HEK293 (cell line): ENCODE measurements around the gene ASIP.

Experiments
- CTCF ChIA-PET: fragments of 350-600 bp; formaldehyde crosslinking; extraction: SDS; loops from one replicate; lab custom pipeline; 2021; ENCODE audit warnings: antibody characterized with exemption; lab: Yijun Ruan, JAX
- POLR2A ChIA-PET: fragments of 300-600 bp; formaldehyde crosslinking; extraction: SDS; loops from one replicate; lab custom pipeline; 2020; ENCODE audit warnings: antibody characterized with exemption, inconsistent platforms; lab: Yijun Ruan, JAX
- H3K27ac ChIP-seq: fragments of 200-500 bp; sonication (Bioruptor generic); 2 replicates; pipeline ENCODE4 v1.5.1; 2014; ENCODE audit warnings: low read depth, low read length, control low read depth, inconsistent platforms; ENCODE audit errors: extremely low read depth
- H3K36me3 ChIP-seq, 2 experiments: fragments of 200-500 bp in 1 of 2; sonication (Bioruptor generic) in 1 of 2; 1 replicate in 1 of 2; 2 replicates in 1 of 2; pipeline ENCODE4 v1.5.1; 2014 to 2017; ENCODE audit warnings: inconsistent platforms in 2 of 2, low read length in 2 of 2; ENCODE audit not compliant: control insufficient read depth in 2 of 2, insufficient read depth in 1 of 2
- H3K4me1 ChIP-seq: fragments of 200-500 bp; sonication (Bioruptor generic); 2 replicates; pipeline ENCODE4 v1.5.1; 2014; ENCODE audit warnings: mild to moderate bottlenecking, low read length, inconsistent platforms; ENCODE audit not compliant: control insufficient read depth, insufficient read depth
- H3K4me3 ChIP-seq: 2 replicates; pipeline ENCODE4 v1.5.1; 2011; ENCODE audit warnings: low read depth, mild to moderate bottlenecking, control low read depth, low read length, moderate library complexity
- H3K9me3 ChIP-seq: fragments of 200-500 bp; sonication (Bioruptor generic); 2 replicates; pipeline ENCODE4 v1.5.1; 2014; ENCODE audit warnings: low read depth, low read length, inconsistent platforms; ENCODE audit not compliant: control insufficient read depth, insufficient read depth
- EGR2 ChIP-seq: fragments of 450-650 bp; formaldehyde crosslinking; IDR thresholded peaks from 2 replicates; pipeline ENCODE4 v1.5.1; 2016; ENCODE audit warnings: low read depth, missing biosample characterization, missing genetic modification characterization
- GLIS1 ChIP-seq: fragments of 450-650 bp; formaldehyde crosslinking; IDR thresholded peaks from 2 replicates; pipeline ENCODE4 v1.5.1; 2016; ENCODE audit warnings: missing biosample characterization, missing genetic modification characterization
- HIC1 ChIP-seq: fragments of 450-650 bp; formaldehyde crosslinking; IDR thresholded peaks from 2 replicates; pipeline ENCODE4 v1.5.1; 2016; ENCODE audit warnings: missing biosample characterization, missing genetic modification characterization
- INSM2 ChIP-seq: fragments of 450-650 bp; formaldehyde crosslinking; IDR thresholded peaks from 2 replicates; pipeline ENCODE4 v1.5.1; 2016; ENCODE audit warnings: missing biosample characterization, missing genetic modification characterization
- PATZ1 ChIP-seq: fragments of 450-650 bp; formaldehyde crosslinking; IDR thresholded peaks from 2 replicates; pipeline ENCODE4 v1.5.1; 2016; ENCODE audit warnings: missing biosample characterization, missing genetic modification characterization
- SP3 ChIP-seq: fragments of 450-650 bp; formaldehyde crosslinking; IDR thresholded peaks from 2 replicates; pipeline ENCODE4 v1.5.1; 2016; ENCODE audit warnings: missing biosample characterization, missing genetic modification characterization
- ZBTB17 ChIP-seq: fragments of 450-650 bp; formaldehyde crosslinking; IDR thresholded peaks from 2 replicates; pipeline ENCODE4 v1.5.1; 2016; ENCODE audit warnings: missing biosample characterization, missing genetic modification characterization
- ZBTB20 ChIP-seq: fragments of 450-650 bp; formaldehyde crosslinking; IDR thresholded peaks from 2 replicates; pipeline ENCODE4 v1.5.1; 2016; ENCODE audit warnings: missing biosample characterization, missing genetic modification characterization
- ZBTB48 ChIP-seq: fragments of 450-650 bp; formaldehyde crosslinking; IDR thresholded peaks from 2 replicates; pipeline ENCODE4 v1.5.1; 2016; ENCODE audit warnings: missing biosample characterization, missing genetic modification characterization
- ZFP69B ChIP-seq: fragments of 450-650 bp; formaldehyde crosslinking; IDR thresholded peaks from 2 replicates; pipeline ENCODE4 v1.5.1; 2016; ENCODE audit warnings: missing biosample characterization, missing genetic modification characterization
- ZNF16 ChIP-seq: fragments of 450-650 bp; formaldehyde crosslinking; IDR thresholded peaks from 2 replicates; pipeline ENCODE4 v1.5.1; 2016; ENCODE audit warnings: low read depth, missing biosample characterization, missing genetic modification characterization
- ZNF202 ChIP-seq: fragments of 450-650 bp; formaldehyde crosslinking; IDR thresholded peaks from 2 replicates; pipeline ENCODE4 v1.5.1; 2016; ENCODE audit warnings: missing biosample characterization, missing genetic modification characterization, borderline replicate concordance
- ZNF335 ChIP-seq: fragments of 450-650 bp; formaldehyde crosslinking; conservative IDR thresholded peaks from 2 replicates; pipeline ENCODE4 v1.5.1; 2016; ENCODE audit warnings: missing biosample characterization, missing genetic modification characterization
- ZNF398 ChIP-seq: fragments of 450-650 bp; formaldehyde crosslinking; IDR thresholded peaks from 2 replicates; pipeline ENCODE4 v1.5.1; 2017; ENCODE audit warnings: missing biosample characterization, missing genetic modification characterization
- ZNF416 ChIP-seq: fragments of 450-650 bp; formaldehyde crosslinking; IDR thresholded peaks from 2 replicates; pipeline ENCODE4 v1.5.1; 2016; ENCODE audit warnings: missing biosample characterization, missing genetic modification characterization
- ZNF600 ChIP-seq: fragments of 450-650 bp; formaldehyde crosslinking; IDR thresholded peaks from 2 replicates; pipeline ENCODE4 v1.5.1; 2016; ENCODE audit warnings: missing biosample characterization, missing genetic modification characterization
- ZNF621 ChIP-seq: fragments of 450-650 bp; formaldehyde crosslinking; IDR thresholded peaks from 2 replicates; pipeline ENCODE4 v1.5.1; 2017; ENCODE audit warnings: missing biosample characterization, missing genetic modification characterization
- ZNF701 ChIP-seq: fragments of 450-650 bp; formaldehyde crosslinking; IDR thresholded peaks from 2 replicates; pipeline ENCODE4 v1.5.1; 2016; ENCODE audit warnings: missing biosample characterization, missing genetic modification characterization
- TF ChIP-seq, protein P1 (sequence below): fragments of 450-650 bp; formaldehyde crosslinking; IDR thresholded peaks from 2 replicates; pipeline ENCODE4 v1.5.1; 2016; ENCODE audit warnings: missing biosample characterization, missing genetic modification characterization

ASIP gene

DNA sequence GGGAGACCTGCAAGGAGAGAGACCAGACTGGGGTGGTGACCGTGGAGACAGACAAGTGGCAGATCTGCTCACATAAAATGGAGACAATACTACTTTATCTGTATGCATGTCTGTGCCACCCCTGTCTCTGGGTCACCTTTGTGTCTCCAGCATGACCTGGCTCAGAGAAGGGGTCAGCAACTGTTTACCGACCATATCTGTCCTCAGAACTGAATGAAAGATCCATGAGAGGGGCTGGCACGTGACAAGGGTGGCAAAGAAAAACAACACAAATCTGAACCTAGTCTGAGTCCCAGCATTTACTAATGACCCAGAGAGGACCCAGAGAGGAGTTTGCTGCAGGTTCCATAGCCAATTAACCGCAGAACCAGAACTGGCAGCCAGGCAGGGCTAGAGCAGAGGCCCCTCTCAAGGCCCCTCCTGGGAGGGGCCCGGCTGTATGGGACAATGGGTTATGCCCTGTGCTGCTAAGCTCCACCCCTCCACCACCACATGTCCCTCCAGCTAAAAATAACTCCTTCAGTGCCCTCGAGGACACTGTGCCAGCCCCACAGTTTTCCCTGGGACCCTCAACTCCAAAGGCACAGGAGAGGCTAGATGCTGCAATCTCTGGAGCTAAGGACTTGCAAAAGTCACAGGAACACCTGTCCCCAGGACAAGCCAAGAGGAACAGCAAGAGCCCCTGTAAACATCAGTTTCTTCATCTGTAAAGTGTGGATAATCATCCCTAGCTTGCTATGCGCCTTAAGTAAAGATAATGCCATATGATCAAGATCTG, 59.8 kb downstream of the ASIP start:
- Histone ChIP-seq H3K9me3 (no peaks in the 10 kb centered on the region), H3K4me1 (peaks cover 16% of the 10 kb centered on the region), H3K4me3 (no peak overlapping the region), H3K27ac (peak overlapping the region; percentile 85), H3K36me3 (peaks cover 0 to 30% of the 10 kb centered on the region in 2 experiments; a peak in 1 of 3 replicates)
- ChIA-PET CTCF (interaction anchor here (0.6 to 2.8 kb wide), 8 partner anchors 10 to 222 kb away, joined by 3 to 8 read pairs (median 3); partner anchors contain the start of gene DYNLRB1), POLR2A (interaction anchor here (0.9 to 1.3 kb wide), 2 partner anchors 215 to 258 kb away, joined by 3 to 5 read pairs; partner anchors contain the start of genes DYNLRB1 and MAP1LC3A)
- TF ChIP-seq HIC1 (tag by site-specific recombination) (no peak), ZFP69B (tag by site-specific recombination) (no peak), ZNF621 (tag by site-specific recombination) (no peak), ZNF600 (tag by site-specific recombination) (peak; percentile 68), ZNF701 (no peak), SP3 (tag by site-specific recombination) (0 out of 2 replicates have a peak, but pooled peaks have one; percentile 30), ZBTB48 (no peak), ZNF202 (tag by site-specific recombination) (no peak), INSM2 (tag by site-specific recombination) (no peak), ZNF335 (tag by site-specific recombination) (peak; percentile 90), ZNF16 (no peak), ZBTB20 (tag by site-specific recombination) (peak; percentile 18; the same call in 1 of the 2 replicates), ZNF416 (tag by site-specific recombination) (no peak), PATZ1 (0 out of 2 replicates have a peak, but pooled peaks have one; percentile 5), ZBTB17 (tag by site-specific recombination) (no peak), ZNF398 (tag by site-specific recombination) (no peak), EGR2 (tag by site-specific recombination) (no peak), GLIS1 (tag by site-specific recombination) (peak; percentile 24; the same call in 1 of the 2 replicates)
- TF ChIP-seq, protein P1, sequence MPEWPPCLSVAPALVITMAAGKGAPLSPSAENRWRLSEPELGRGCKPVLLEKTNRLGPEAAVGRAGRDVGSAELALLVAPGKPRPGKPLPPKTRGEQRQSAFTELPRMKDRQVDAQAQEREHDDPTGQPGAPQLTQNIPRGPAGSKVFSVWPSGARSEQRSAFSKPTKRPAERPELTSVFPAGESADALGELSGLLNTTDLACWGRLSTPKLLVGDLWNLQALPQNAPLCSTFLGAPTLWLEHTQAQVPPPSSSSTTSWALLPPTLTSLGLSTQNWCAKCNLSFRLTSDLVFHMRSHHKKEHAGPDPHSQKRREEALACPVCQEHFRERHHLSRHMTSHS, result no peak
